NCI-H2029 treated with DMSO at 0.1 percent for 48 hours (cell line): ENCODE results near the gene AGPAT3.

Experiments used
- DNase-seq: peaks from one replicate; lab custom pipeline; 2025; lab: John Stamatoyannopoulos, UW

Gene AGPAT3

GRCh38 chr21:44024257-44024656, 159.2 kb downstream of the AGPAT3 start:
- no peak for DNase-seq

GRCh38 chr21:44024887-44025353, 159.9 kb downstream of the AGPAT3 start:
- DNase-seq, result no peak

- DNase-seq, result no peak
Measured at GRCh38 chr21:44027607-44028286, 162.7 kb downstream of the AGPAT3 start.

GRCh38 chr21:44028287-44028659, 163.2 kb downstream of the AGPAT3 start:
- no peak for DNase-seq

DNA sequence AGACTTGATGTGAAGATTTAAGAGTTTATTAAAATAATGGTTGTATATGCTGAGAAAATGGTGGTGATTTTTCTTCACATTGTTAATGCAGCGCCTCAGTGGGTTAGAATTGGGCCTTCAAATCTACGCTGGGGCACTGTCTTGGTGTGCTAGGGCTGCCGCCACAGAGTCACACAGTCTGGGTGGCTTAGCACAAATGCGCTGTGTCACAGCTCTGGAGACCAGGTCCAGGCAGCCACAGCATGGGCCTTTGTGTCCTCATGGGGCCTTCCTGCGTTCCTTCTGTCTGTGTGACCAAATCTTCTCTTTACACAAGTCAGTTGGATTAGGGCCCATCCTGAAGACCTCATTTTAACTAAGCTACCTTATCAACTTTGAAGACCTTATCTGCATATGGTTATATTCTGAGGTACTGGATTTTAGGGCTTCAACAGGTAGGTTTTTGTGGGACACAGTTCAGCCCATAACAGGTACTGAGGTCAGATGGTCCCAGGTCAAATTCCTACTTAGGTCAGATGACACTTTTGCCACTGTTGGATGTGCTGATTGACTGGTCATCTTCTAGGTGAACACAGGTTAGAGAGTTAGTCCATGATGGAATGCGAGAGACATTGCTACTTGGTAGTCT, 164.6 kb downstream of the AGPAT3 start:
- no peak for DNase-seq

DNA sequence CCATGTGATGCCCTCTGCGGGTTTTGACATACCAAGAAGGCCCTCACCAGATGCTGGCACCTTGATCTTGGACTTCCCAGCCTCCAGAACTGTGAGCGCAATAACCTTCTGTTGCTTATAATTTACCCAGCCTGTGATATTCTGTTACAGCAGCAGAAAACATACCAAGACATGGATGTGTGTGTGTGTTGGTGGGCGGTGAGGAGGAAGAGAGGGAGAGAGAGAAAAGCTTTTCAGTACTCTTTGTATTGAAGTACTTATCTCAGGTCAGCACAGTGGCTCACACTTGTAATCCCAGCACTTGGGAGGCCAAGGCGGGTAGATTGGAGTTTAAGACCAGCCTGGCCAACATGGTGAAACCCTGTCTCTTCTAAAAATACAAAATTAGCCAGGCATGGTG, 170.2 kb downstream of the AGPAT3 start:
- no peak for DNase-seq
